ENCODE results near the gene RANGAP1.

Gene RANGAP1

DNA sequence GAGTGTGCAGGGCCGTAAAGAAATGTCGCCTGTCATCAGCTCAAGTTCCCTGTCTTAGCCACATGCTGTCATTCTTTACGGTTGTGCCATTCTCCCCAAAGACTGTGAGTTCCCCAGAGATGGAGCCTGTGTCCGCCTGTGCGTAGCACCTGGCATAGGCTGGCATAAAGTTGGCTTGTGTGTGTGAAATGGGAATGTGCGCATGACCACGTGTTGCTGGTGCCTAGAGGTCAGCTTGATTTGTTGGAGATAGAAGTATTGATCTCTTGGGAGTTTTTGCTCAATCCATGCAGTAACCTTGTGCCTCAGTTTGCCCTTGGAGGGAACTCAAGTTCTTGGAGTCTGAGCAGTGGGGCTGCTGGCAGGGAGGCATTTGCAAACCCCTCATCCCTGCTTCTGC is 54.6 kb downstream of the RANGAP1 start:
- DNase-seq, result no peak

DNA sequence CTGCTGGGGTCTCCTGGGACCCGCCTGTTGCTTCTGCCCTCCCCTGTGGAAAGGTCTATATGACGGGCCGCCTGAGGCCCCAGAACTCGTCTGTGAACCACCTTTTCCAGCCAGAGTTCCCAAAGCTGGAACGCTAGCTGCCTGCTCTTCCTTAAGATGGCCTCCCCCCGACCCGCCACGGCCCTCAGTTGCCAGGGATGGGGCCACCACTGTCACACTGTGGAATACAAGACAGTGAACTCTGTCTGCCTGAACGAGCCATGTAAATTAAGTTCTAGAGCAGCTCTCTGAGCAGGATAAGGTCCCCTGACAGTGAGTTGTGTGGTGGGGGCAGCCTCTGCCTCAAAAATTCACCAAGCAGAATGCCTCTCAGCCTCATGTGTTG is 55.6 kb downstream of the RANGAP1 start:
- no peak for DNase-seq

DNA sequence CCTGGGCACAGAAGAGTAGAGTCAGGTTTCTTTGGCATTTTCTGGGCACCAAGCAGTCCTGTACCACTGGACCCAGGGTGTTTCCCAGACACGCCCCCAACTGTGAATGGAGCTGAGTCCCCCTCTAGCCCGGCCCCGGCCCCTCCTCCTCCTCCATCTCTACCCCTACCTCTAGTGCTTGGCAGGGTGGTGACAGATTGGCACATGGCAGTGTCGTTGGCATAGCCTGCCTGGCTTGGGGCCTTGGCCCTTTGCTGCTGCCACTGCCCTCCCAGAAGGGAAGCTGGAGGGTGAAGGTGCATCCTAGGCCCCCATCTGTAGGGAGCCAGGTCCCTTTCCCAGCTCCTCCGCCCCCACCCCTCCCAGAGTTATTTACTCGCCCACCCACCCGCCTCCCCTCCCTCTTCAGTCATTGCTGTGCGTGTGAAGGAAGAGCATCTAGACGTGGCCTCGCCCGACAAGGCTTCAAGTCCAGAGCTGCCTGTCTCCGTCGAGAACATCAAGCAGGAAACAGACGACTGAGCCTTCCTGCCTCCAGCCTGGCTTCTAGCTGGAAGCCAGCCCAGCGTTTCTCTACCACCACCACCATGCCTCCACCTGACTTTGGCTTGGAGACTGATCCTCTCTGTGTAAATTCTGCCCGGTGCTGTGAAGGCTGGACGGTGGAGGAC is 56.1 kb downstream of the RANGAP1 start:
- no peak for DNase-seq

DNA sequence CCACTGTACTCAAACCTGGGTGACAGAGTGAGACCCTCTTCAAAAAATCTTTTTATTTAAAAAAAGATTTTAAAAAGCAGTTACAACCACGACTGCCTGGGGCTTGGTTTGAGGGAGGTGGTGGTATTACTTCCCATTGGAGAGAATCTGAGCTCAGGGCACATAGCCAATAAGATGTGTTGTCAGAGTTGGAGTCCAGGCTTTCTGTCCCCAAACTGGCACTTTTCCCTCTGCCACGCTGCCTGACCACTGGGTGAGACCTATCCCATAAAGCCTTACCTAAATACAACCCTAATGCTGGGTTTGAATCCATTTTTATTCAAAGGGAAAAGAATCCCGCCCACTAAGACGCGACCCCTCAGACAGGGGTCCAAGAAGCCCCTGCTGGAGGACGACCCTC is 56.8 kb downstream of the RANGAP1 start:
- DNase-seq, result no peak

DNA sequence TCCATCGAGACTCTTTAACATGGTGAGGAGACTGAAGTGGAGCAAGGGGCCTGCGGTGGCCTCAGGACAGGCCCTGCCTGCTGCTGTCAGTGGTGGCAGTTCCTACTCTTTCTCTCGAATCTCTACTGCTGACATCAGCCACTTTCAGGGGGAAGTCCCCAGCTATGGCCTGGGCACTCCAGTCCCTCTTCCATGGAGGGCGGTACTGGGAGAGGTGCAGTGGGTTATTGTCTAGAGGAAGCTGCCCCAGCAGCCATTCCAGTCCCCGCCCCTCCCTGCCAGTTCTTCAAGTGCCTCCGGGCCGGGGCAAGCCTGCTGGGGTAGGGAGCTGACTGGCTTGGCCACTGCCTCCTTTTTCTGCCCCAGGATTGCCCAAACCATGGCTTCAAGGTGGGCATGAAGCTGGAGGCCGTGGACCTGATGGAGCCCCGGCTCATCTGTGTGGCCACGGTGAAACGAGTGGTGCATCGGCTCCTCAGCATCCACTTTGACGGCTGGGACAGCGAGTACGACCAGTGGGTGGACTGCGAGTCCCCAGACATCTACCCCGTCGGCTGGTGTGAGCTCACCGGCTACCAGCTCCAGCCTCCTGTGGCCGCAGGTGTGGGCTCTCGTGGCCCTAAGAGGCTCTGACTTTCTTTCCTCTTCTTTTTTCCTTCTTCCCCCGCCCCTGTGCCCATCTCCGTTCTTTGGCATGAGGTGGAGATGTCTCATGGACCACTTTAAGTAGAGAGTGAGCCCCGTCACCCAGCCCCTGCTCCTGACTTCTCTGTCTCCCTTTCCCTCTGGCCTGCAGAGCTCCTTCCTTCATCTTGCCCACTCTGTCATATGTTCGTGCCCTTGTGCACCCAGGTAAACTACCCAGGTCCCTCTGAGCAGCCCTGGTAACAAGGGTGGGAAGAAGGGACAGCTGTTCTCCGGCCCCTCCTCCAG is 59.0 kb downstream of the RANGAP1 start:
- no peak for DNase-seq

DNA sequence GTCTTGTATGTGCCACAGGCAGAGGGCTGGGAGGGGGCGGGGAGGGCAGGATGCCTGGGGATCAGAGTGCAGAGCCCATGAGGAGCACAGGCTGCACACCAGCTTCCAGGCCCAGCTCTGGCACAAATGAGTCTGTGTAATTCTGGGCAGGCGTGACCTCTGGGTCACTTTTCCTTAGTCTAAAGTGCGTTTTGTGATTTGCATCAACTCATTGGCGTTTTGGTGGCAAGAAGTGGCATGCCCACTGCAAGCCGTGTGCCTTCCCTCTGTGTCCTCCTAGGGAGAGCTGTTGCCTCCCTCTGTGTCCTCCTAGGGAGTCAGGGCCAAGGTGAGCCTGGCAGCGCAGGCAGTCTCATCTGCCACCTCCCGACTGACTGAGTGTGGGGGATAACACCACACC is 62.5 kb downstream of the RANGAP1 start:
- DNase-seq, result no peak

DNA sequence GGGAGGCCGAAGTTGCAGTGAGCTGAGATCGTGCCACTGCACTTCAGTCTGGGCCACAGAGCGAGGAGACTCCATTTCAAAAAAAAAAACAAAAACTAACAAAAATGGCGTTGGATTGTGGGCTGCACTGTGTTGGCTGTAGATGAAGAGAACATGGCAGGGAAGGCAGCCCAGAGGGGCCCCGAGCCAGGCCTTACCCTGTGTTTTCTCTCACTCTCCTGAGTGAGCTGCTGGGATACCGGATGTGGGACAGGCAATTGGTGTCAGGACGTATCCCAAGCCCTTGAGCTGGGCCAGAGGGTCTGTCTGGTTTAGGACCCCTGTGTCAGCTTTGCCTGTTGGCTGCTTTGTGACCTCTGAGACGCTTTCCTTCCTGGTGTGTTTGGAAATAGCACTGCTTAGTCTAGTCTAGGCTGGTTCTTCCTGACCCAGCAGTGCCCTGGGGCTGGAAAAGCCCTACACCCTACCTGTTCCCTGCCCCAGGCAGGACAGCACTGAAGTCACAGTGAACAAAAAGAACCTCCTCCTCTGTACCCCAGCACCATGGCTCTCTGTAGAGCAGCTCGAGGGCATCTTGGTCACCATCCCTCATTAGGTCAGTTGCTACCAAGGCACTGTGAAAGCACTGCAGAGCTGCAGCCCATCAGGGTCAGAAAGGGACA is 63.0 kb downstream of the RANGAP1 start:
- no peak for DNase-seq

DNA sequence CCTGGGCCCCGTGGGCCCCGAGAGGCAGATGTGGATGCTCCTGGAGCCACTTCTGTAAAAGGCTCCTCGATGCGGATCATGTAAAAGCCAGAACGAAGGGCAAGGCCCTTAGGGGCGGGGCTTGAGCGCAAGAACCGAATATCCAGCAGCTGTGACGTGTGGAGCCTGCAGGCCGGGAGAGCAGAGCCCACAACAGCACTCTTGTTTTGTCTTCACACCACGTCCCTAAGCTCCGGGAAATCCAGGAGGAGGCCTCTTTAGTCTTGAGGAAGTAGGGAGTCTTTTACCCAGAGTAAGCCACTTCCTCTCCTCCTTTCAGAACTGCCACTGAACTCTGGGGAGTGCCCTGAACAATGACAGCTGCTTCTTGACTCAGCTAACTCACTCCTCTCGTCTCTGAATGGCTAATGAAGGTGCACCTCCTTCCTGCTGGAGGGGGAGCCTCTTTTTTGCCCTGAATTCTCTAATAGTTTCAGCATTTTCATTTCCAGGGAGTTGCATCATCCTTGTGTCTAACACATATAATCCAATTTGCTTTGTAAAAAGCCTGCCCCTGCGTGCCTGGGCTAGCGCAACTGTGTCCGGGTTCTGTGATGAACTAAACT is 68.3 kb downstream of the RANGAP1 start:
- DNase-seq, result no peak

DNA sequence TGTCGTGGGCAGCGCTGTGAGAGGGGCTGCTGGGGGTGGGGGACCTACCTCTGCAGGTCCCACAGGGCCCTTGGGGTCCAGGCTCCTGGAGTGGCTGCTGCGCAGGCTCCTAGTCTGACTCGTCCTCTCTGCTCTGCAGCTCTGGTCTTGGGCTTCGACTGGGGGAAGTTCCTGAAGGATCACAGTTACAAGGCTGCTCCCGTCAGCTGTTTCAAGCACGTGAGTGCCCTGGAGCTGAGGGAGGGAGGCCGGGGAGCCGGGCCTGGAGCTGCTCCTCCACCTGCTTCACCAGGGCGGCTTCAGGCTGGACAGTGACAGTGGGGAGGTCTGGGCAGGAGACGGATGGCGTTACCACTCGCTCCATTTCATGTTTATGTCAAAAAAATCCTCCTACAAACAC is 69.0 kb downstream of the RANGAP1 start:
- no peak for DNase-seq

DNA sequence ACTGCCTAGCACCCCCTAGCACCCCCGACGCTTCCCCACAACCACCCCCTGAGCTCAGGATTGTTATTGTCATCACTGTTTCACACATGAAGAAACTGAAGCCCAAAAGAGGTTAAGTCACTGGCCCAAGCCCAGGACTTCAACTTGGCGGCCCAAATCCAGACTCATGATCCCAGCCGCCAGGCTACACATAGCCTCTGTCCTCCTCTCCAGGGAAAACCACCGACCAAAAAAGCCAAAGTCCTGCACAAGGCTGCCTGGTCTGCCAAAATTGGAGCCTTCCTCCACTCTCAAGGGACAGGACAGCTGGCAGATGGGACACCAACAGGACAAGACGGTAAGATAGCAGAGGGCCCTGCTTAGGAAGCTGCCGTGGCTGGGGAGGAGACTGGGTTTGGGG is 70.1 kb downstream of the RANGAP1 start:
- DNase-seq, result no peak

DNA sequence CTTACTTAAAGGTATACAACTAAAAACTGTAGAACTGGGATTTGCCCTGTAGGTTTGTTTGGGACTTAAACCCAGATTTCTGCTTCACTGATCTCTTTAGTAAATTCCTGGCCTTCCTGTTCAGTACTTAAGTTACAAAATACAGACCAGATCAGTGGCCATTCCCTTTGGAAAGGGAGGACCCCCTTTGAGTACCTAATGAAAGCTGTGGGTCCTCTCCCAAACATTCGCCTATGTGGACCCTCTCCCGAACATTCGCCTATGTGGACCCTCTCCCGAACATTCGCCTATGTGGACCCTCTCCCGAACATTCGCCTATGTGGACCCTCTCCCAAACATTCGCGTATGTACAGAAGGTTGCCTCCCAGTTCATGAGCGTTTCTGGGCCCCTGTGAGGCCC is 70.6 kb downstream of the RANGAP1 start:
- no peak for DNase-seq

DNA sequence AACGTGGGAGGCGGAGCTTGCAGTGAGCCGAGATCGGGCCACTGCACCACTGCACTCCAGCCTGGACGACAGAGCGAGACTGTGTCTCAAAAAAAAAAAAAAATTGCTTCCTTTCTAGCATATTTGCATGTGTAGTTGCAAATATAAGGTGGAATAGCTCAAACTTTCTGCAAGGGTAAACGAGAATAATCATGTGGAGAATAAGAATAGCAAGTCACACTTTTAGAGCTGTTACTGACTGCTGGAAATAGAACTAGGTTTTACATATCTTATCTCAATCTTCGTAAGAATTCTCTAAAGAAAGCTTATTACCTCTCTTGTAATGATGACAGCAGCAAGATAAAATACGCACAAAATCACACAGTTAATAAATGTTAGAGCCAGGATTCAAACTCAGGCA is 79.3 kb downstream of the RANGAP1 start:
- no peak for DNase-seq

DNA sequence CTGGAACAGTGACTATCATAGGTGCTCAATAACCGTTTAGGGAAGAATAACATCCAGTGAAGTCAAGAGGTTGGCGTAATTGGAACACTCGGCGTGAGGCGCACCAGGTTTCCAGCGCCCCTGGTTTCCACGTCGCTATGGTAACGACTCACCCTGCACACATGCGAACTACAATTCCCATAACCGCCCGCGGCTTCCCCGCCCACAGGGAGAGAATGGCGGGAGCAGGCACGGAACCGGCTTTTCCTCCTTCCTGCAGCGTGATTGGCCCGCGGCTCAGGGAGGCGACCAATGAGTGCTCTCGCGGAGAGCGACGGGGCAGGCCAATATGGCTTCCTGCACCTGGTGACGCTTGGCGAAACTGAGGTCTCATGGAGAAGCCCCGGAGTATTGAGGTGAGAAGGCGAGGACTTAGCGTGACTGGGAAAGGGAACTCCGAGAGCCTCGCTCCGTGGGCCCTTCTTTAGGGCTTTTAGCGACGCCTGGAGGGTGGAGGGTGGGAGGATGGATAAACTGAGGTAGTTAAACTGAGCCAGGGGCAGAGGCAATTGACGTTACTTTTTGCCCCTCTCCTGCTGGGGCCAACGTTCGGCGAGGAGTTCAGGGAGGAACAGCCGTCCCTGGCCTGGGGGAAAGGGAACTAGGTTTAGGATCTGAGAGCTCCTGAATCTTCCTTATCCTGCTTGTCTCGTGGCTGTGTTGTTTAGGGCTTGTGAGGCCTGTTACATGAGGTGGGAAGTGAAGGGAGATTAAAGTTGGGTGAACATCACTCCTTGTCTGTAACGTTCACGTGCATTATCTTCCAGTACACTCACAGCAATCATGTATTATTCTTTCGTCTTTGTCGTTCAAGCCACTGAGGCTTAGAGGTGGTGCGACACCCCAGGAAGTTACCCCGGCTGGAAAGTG is 80.7 kb downstream of the RANGAP1 start, which contains the start of gene L3MBTL2:
TSS of gene L3MBTL2 (plus strand) at position 321 of the 909 bp plus-strand sequence. CDS start at position 372, 51 bp downstream.
- DNase-seq, result peak; percentile 97

DNA sequence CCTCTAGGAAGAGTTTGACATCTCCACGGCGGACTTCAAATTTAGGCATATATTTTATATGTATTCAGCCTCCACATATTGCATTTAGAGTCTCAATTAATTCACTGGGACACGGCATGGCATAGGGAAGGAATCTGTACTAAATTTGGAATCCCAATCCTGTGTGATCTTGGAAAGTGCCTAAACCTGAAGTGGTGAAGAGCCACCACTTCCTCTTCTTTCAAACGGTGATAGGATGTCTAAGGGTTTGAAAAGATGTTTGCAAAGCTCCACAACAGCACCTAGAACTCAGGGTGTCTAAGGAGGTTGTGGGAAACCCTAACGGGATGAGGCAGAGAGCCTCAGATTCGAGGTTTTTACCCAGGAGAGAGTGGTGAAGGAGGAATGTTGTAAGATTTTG is 81.9 kb downstream of the RANGAP1 start:
- DNase-seq, result no peak

DNA sequence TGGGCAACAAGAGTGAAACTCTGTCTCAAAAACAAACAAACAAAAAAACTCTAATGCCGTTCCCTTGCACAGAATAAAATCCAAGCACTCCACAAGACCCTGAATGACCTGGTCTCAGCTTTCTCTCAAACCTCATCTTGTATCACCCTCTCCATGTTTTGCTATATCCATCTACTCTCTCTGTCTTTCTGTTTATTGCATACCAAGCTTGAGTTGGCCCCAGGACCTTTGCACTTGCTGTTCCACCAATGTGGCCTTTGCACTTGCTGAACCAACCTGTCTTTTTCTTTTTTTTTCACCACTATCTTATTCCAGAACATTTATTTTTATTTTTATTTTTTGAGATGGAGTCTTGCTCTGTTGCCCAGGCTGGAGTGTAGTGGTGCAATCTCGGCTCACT is 82.9 kb downstream of the RANGAP1 start:
- DNase-seq, result no peak

DNA sequence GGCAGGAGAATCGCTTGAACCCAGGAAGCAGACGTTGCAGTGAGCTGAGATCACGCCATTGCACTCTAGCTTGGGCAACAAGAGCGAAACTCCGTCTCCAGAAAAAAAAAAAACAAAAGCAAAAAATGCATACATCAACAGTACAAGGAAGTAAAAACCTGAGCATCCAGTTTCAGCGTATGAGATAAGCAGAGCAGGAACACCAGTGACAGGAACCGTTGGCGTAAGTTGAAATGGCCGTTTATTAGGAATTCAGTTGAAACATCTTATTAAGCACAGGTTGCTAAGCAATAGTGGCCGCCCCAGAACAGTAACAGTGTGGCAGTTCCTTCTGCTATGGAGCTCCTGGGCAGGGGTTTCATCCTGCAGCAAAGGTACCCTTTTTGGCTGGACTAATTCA is 84.8 kb downstream of the RANGAP1 start:
- no peak for DNase-seq

DNA sequence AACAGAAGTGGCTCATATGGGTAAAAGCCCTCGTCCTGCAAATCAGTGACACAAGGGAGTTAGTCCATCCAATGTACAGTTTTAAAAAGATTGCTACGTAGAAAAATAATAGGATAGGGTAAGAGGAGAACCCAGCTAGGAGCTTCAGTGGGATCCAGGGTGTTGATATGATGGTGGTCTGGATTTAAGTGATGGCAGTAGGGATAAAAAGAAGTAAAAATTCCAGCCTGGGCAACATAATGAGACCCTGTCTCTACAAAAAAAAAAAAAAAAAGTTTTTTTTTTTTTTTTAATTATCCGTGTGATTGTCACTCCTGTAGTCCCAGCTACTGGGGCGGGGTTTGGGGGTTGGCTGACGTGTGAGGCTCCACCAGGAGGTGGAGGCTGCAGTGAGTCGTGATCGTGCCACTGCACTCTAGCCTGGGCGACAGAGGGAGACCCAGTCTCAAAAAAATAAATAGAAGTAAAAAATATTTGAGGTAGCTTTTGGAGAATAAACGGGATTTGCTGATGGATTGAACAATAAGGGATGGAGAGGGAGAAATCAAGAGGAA is 87.9 kb downstream of the RANGAP1 start:
- peak; percentile 40 for DNase-seq

DNA sequence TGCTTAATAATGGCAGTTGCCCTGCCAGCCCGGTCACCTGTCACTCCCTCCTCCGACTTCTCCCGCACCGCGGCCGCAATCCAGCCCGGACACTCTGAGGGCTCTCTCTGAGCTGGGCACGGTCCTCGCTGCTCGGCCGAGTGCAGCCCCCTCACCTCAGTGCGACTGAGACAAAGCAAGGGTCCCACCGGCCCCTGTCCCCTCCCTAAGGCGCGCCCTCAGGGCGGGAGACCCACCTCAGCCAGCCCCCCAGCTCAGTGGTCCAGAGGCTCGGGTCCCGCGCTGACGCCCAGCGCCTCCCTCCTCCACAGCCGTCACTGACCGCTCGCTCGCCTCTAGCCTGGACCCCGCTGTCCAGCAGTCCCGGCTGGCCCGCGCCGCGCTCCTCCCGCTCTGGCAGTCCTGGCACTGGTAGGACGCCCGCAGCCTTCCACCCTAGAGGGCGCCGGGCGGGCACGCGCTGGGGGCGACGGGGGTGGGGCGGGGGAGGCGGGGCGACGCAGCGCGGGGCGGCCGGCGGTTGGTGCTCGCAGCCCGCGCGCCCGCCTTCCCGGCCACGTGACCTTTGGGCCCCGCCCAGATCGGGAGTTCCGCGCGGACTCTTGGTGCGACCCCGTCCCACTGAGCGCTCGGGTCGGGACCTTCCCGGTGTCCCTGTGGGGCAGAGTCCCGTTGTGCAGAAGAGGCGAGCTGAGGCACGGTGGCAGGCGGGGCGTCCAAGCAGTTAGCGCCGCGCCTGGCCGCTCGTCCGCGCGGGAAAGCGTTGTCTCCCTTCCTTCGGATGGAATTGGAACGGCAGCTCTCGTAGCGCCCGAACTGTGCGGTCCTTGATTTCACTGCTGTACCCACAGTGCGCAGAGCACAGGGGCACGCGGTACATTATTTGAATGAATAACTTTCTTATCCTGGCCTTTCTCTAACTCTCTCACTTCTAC is 88.7 kb downstream of the RANGAP1 start:
- peak; percentile 66 for DNase-seq

Data from COR-L47 (cell line).